Measurements from ENCODE around the gene PHF21B.
A peak's percentile ranks its signal among the peaks of the same experiment; 100 is the strongest.

Gene PHF21B

GRCh38 chr22:45034156-45034555 lies 24.4 kb upstream of the PHF21B start:
- peaks cover 8% of the 10 kb centered on the region; the same call in 1 of the 2 replicates for H3K4me1 ChIP-seq (ENCODE audit: insufficient read depth, low read length)
- no peaks in the 10 kb centered on the region for H3K36me3 ChIP-seq (ENCODE audit: insufficient read depth, low read length)
- peaks cover 3% of the 10 kb centered on the region; the same call in 1 of the 2 replicates for H3K9me3 ChIP-seq (ENCODE audit: control insufficient read depth, insufficient read depth, low read length)
- no peak overlapping the region for H3K9ac ChIP-seq (ENCODE audit: low read depth, low read length)

- no peaks in the 10 kb centered on the region for H3K36me3 ChIP-seq (ENCODE audit: insufficient read depth, low read length)
- H3K4me1 ChIP-seq (ENCODE audit: insufficient read depth, low read length): peaks cover 8% of the 10 kb centered on the region; the same call in 1 of the 2 replicates
- no peak overlapping the region for H3K9ac ChIP-seq (ENCODE audit: low read depth, low read length)
- H3K9me3 ChIP-seq (ENCODE audit: control insufficient read depth, insufficient read depth, low read length): no peaks in the 10 kb centered on the region; the same call in 1 of the 2 replicates
Observed at GRCh38 chr22:45033136-45033535, 23.3 kb upstream of the PHF21B start.

- H3K36me3 ChIP-seq (ENCODE audit: insufficient read depth, low read length): no peaks in the 10 kb centered on the region
- no peak overlapping the region for H3K9ac ChIP-seq (ENCODE audit: low read depth, low read length)
- H3K9me3 ChIP-seq (ENCODE audit: control insufficient read depth, insufficient read depth, low read length): no peaks in the 10 kb centered on the region
- peaks cover 8% of the 10 kb centered on the region; the same call in 1 of the 2 replicates for H3K4me1 ChIP-seq (ENCODE audit: insufficient read depth, low read length)
Observed at GRCh38 chr22:45031629-45032403, 22.0 kb upstream of the PHF21B start.

- H3K9me3 ChIP-seq (ENCODE audit: control insufficient read depth, insufficient read depth, low read length): no peaks in the 10 kb centered on the region
- peaks cover 8% of the 10 kb centered on the region; the same call in 1 of the 2 replicates for H3K4me1 ChIP-seq (ENCODE audit: insufficient read depth, low read length)
- no peak overlapping the region for H3K9ac ChIP-seq (ENCODE audit: low read depth, low read length)
- H3K36me3 ChIP-seq (ENCODE audit: insufficient read depth, low read length): no peaks in the 10 kb centered on the region
Observed at GRCh38 chr22:45029501-45029900, 19.7 kb upstream of the PHF21B start.

- Histone ChIP-seq H3K4me1 (ENCODE audit: insufficient read depth, low read length) (0 out of 2 replicates have a peak, but pooled peaks cover 6% of the 10 kb centered on the region), H3K9me3 (ENCODE audit: control insufficient read depth, insufficient read depth, low read length) (no peaks in the 10 kb centered on the region), H3K9ac (ENCODE audit: low read depth, low read length) (no peak overlapping the region), H3K36me3 (ENCODE audit: insufficient read depth, low read length) (no peaks in the 10 kb centered on the region)
Observed at GRCh38 chr22:45026511-45026910, 16.7 kb upstream of the PHF21B start.

- H3K9ac ChIP-seq (ENCODE audit: low read depth, low read length): no peak overlapping the region
- H3K4me1 ChIP-seq (ENCODE audit: insufficient read depth, low read length): 0 out of 2 replicates have a peak, but pooled peaks cover 6% of the 10 kb centered on the region
- no peaks in the 10 kb centered on the region for H3K9me3 ChIP-seq (ENCODE audit: control insufficient read depth, insufficient read depth, low read length)
- H3K36me3 ChIP-seq (ENCODE audit: insufficient read depth, low read length): no peaks in the 10 kb centered on the region
Observed at GRCh38 chr22:45023431-45023830, 13.6 kb upstream of the PHF21B start.

GRCh38 chr22:45019861-45020655 lies 10.3 kb upstream of the PHF21B start:
- Histone ChIP-seq H3K9me3 (ENCODE audit: control insufficient read depth, insufficient read depth, low read length) (no peaks in the 10 kb centered on the region), H3K9ac (ENCODE audit: low read depth, low read length) (no peak overlapping the region), H3K36me3 (ENCODE audit: insufficient read depth, low read length) (no peaks in the 10 kb centered on the region), H3K4me1 (ENCODE audit: insufficient read depth, low read length) (0 out of 2 replicates have a peak, but pooled peaks cover 6% of the 10 kb centered on the region)

GRCh38 chr22:45014654-45015053 lies 4.8 kb upstream of the PHF21B start:
- H3K36me3 ChIP-seq (ENCODE audit: insufficient read depth, low read length): no peaks in the 10 kb centered on the region
- peaks cover 3% of the 10 kb centered on the region; the same call in 1 of the 2 replicates for H3K4me1 ChIP-seq (ENCODE audit: insufficient read depth, low read length)

GRCh38 chr22:45013138-45013537 lies 3.3 kb upstream of the PHF21B start:
- Histone ChIP-seq H3K36me3 (ENCODE audit: insufficient read depth, low read length) (no peaks in the 10 kb centered on the region), H3K4me1 (ENCODE audit: insufficient read depth, low read length) (peaks cover 3% of the 10 kb centered on the region; the same call in 1 of the 2 replicates), H3K9me3 (ENCODE audit: control insufficient read depth, insufficient read depth, low read length) (no peaks in the 10 kb centered on the region; the same call in 1 of the 2 replicates), H3K9ac (ENCODE audit: low read depth, low read length) (no peak overlapping the region)

More at GRCh38 chr22:45014654-45015053, 4.8 kb upstream of the PHF21B start:
- no peaks in the 10 kb centered on the region for H3K9me3 ChIP-seq (ENCODE audit: control insufficient read depth, insufficient read depth, low read length)
- H3K9ac ChIP-seq (ENCODE audit: low read depth, low read length): no peak overlapping the region

- no peaks in the 10 kb centered on the region for H3K36me3 ChIP-seq (ENCODE audit: insufficient read depth, low read length)
- H3K4me1 ChIP-seq (ENCODE audit: insufficient read depth, low read length): peaks cover 8% of the 10 kb centered on the region
- H3K9ac ChIP-seq (ENCODE audit: low read depth, low read length): peak overlapping the region; percentile 70
- H3K9me3 ChIP-seq (ENCODE audit: control insufficient read depth, insufficient read depth, low read length): no peaks in the 10 kb centered on the region; the same call in 1 of the 2 replicates
Observed at GRCh38 chr22:45010532-45010900, 711 bp upstream of the PHF21B start.

- peaks cover 17% of the 10 kb centered on the region for H3K4me1 ChIP-seq (ENCODE audit: insufficient read depth, low read length)
- no peaks in the 10 kb centered on the region; the same call in 1 of the 2 replicates for H3K9me3 ChIP-seq (ENCODE audit: control insufficient read depth, insufficient read depth, low read length)
- H3K9ac ChIP-seq (ENCODE audit: low read depth, low read length): peak overlapping the region; percentile 80
- H3K36me3 ChIP-seq (ENCODE audit: insufficient read depth, low read length): peaks cover 13% of the 10 kb centered on the region
Observed at GRCh38 chr22:45008751-45009605, 827 bp downstream of the PHF21B start.

GRCh38 chr22:45008186-45008681 lies 1.6 kb downstream of the PHF21B start:
- Histone ChIP-seq H3K9ac (ENCODE audit: low read depth, low read length) (peak overlapping the region; percentile 80), H3K9me3 (ENCODE audit: control insufficient read depth, insufficient read depth, low read length) (no peaks in the 10 kb centered on the region; the same call in 1 of the 2 replicates), H3K4me1 (ENCODE audit: insufficient read depth, low read length) (peaks cover 17% of the 10 kb centered on the region), H3K36me3 (ENCODE audit: insufficient read depth, low read length) (peaks cover 17% of the 10 kb centered on the region)

GRCh38 chr22:45007391-45008185 lies 2.2 kb downstream of the PHF21B start:
- Histone ChIP-seq H3K9ac (ENCODE audit: low read depth, low read length) (peak overlapping the region; percentile 98), H3K36me3 (ENCODE audit: insufficient read depth, low read length) (peaks cover 22% of the 10 kb centered on the region), H3K9me3 (ENCODE audit: control insufficient read depth, insufficient read depth, low read length) (no peaks in the 10 kb centered on the region; the same call in 1 of the 2 replicates), H3K4me1 (ENCODE audit: insufficient read depth, low read length) (peaks cover 17% of the 10 kb centered on the region)

Data from ES-I3 (cell line).